Measurements from ENCODE around the gene ASIC2.

GRCh38 chr17:33272438-33272837 is 20.7 kb downstream of the ASIC2 start:
- TF ChIP-seq POLR2A (IDR thresholded peaks at IDR 0.05) (no peak), POLR2AphosphoS5 (IDR thresholded peaks at IDR 0.05; ENCODE audit: insufficient read depth in 1 of 2, low read depth in 1 of 2) (no peak), CTCF (IDR thresholded peaks at IDR 0.05) (no peak)

Data from vagina (tissue), 2 donors.